ENCODE measurements around the gene ACACA.
A peak's percentile ranks its signal among the peaks of the same experiment; 100 is the strongest.
"Not testable (repeated sequence)": the region's sequence is repeated elsewhere in the genome, so short reads cannot be mapped to it uniquely, and the experiment has no call there.

Gene ACACA

DNA sequence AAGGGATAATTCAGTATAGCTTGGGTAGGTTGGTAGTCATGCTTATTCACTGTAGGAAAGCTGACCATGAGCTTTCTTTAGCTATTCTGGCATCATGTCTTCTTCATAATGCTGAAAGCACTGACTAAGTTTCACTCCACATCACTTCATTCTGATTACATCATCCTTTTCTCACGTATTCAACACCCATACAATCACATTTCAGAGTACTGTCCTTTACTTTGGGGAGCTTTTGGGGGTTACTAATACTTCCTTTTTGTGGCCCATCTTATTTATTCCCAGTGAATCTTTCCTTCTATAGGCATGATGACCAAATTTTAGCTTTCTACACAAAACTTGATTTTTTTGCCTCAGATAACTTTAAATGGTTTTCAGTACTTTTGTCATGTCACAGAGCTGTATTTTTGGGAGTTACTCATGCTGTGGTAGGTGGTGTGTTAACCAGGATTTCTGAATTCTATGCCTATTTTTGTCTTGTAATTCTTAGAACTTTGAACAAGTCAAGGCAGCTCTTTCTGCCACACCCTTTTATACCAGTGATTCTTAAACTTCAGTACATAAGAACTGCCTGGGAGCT lies 23.5 kb upstream of the ACACA start:
- Histone ChIP-seq H3K27me3 (no peaks in the 10 kb centered on the region), H3K4me3 (no peak overlapping the region), H4K20me1 (peaks cover 0 to 30% (median 0%) of the 10 kb centered on the region in 11 experiments; a peak in 5 of 22 replicates), H3K4me1 (peaks cover 0 to 15% (median 0%) of the 10 kb centered on the region in 10 experiments; a peak in 6 of 20 replicates), H3K27ac (peak overlapping the region in 3 of 11 experiments; percentile 2 to 10 (median 9); a peak in 3 of 22 replicates), H3K4me2 (peak overlapping the region in 1 of 11 experiments; percentile 0; a peak in 1 of 22 replicates), H3K9ac (0 out of 22 replicates have a peak overlapping the region, but pooled peaks of 1 of the 11 experiments have one; percentile 23), H3K9me3 (replicated peaks in 1 of 11) (no peaks in the 10 kb centered on the region), H3K36me3 (peaks cover 83 to 100% (median 94%) of the 10 kb centered on the region in 11 experiments)
- no peak for TF ChIP-seq Cebpa-rat (IDR thresholded peaks at IDR 0.05)

GRCh38 chr17:37429453-37429852 lies 22.8 kb upstream of the ACACA start:
- Histone ChIP-seq H3K36me3 (peaks cover 83 to 100% (median 95%) of the 10 kb centered on the region in 11 experiments), H3K9me3 (replicated peaks in 1 of 11) (no peaks in the 10 kb centered on the region), H3K4me2 (peak overlapping the region in 1 of 11 experiments; percentile 0; a peak in 2 of 22 replicates), H4K20me1 (peaks cover 0 to 30% (median 0%) of the 10 kb centered on the region in 11 experiments; a peak in 6 of 22 replicates), H3K27me3 (no peaks in the 10 kb centered on the region), H3K4me3 (no peak overlapping the region), H3K27ac (no peak overlapping the region), H3K4me1 (peaks cover 0 to 15% (median 0%) of the 10 kb centered on the region in 10 experiments; a peak in 6 of 20 replicates), H3K9ac (no peak overlapping the region)
- no peak for TF ChIP-seq Cebpa-rat (IDR thresholded peaks at IDR 0.05)

DNA sequence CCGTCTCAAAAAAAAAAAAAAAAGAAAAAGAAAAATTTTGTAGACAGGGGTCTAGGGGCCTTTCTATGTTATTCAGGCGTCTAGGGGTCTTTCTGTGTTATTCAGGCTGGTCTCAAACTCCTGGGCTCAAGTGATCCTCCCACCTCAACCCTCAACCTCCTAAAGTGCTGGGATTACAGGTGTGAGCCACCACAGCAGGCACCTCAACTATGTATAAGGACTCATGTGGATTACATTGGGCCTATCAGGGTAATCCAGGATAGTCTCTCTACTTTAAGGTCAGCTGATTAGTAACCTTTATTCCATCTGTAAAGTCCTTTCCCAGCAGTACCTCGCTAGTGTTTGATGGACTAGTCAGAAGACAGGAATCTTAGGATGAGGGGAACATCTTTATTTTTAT lies 22.4 kb upstream of the ACACA start:
- Histone ChIP-seq H3K27ac (no peak overlapping the region), H3K9me3 (replicated peaks in 1 of 11) (no peaks in the 10 kb centered on the region), H3K4me2 (peak overlapping the region in 1 of 11 experiments; percentile 0; a peak in 1 of 22 replicates)

DNA sequence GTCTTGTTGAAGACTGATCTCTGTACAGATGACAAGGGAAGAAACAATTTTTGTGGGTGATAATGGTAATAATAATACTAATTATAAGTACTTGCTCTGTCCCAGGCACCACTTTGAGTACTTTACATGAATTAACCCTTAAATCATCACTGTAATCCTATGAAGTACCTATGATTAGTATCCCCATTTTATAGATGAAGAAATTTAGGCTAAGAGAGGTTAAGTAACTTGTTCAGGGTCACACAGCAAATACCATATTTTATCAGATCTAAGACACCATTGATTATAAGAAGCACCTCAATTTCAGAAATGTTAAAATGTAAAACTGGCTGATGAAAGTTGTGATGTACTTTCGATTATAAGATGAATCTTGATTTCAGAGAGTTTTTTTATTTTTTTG lies 18.6 kb upstream of the ACACA start:
- Histone ChIP-seq H3K4me2 (no peak overlapping the region), H3K36me3 (peaks cover 87 to 100% (median 97%) of the 10 kb centered on the region in 11 experiments), H3K9me3 (replicated peaks in 1 of 11) (no peaks in the 10 kb centered on the region), H4K20me1 (peaks cover 0 to 36% (median 9%) of the 10 kb centered on the region in 11 experiments; a peak in 8 of 22 replicates), H3K4me3 (no peak overlapping the region), H3K27me3 (no peaks in the 10 kb centered on the region), H3K9ac (no peak overlapping the region), H3K27ac (no peak overlapping the region), H3K4me1 (peaks cover 0 to 13% (median 0%) of the 10 kb centered on the region in 10 experiments; a peak in 6 of 20 replicates)
- TF ChIP-seq Cebpa-rat (IDR thresholded peaks at IDR 0.05), result no peak

More for the DNA sequence above, 22.4 kb upstream of the ACACA start:
- Histone ChIP-seq H4K20me1 (peaks cover 0 to 30% (median 0%) of the 10 kb centered on the region in 11 experiments; a peak in 6 of 22 replicates), H3K36me3 (peaks cover 83 to 100% (median 95%) of the 10 kb centered on the region in 11 experiments), H3K9ac (no peak overlapping the region), H3K27me3 (no peaks in the 10 kb centered on the region), H3K4me1 (peaks cover 0 to 15% (median 0%) of the 10 kb centered on the region in 10 experiments; a peak in 6 of 20 replicates), H3K4me3 (no peak overlapping the region)
- no peak for TF ChIP-seq Cebpa-rat (IDR thresholded peaks at IDR 0.05)

DNA sequence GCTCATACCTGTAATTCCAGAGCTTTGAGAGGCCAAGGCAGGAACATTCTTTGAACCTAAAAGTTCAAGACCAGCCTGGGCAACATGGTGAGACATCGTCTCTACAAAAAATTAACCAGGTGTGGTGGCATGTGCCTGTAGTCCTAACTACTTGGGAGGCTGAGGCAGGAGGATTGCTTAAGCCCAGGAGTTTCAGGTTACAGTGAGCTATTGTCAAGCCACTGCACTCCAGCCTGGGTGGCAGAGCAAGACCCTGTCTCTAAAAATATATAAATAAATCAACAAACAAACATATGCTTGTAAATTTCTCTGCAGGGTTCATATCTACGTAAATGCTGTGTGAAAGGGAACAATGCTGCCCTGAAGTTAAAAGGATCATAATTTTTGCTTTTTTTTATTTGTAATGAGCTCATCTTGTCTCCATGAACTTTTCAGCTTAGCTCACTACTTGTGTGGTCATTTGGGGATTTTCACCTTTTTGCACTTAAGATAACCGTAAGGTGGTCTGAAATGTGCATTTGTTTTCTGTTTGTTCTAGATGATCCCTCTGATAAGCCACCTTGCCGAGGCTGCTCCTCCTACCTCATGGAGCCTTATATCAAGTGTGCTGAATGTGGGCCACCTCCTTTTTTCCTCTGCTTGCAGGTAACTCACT lies 16.5 kb upstream of the ACACA start:
- no peaks in the 10 kb centered on the region for H3K9me3 ChIP-seq (replicated peaks in 1 of 11)
- peaks cover 86 to 100% (median 97%) of the 10 kb centered on the region in 11 experiments for H3K36me3 ChIP-seq
- no peaks in the 10 kb centered on the region for H3K27me3 ChIP-seq
- no peak for TF ChIP-seq Cebpa-rat (IDR thresholded peaks at IDR 0.05)
- no peak overlapping the region for H3K27ac ChIP-seq
- no peak overlapping the region for H3K9ac ChIP-seq
- H3K4me1 ChIP-seq, result no peaks in the 10 kb centered on the region
- peaks cover 0 to 37% (median 9%) of the 10 kb centered on the region in 11 experiments; a peak in 8 of 22 replicates for H4K20me1 ChIP-seq
- no peak overlapping the region for H3K4me2 ChIP-seq
- no peak overlapping the region for H3K4me3 ChIP-seq

GRCh38 chr17:37417852-37418251 lies 11.2 kb upstream of the ACACA start:
- H3K4me3 ChIP-seq, result no peak overlapping the region

DNA sequence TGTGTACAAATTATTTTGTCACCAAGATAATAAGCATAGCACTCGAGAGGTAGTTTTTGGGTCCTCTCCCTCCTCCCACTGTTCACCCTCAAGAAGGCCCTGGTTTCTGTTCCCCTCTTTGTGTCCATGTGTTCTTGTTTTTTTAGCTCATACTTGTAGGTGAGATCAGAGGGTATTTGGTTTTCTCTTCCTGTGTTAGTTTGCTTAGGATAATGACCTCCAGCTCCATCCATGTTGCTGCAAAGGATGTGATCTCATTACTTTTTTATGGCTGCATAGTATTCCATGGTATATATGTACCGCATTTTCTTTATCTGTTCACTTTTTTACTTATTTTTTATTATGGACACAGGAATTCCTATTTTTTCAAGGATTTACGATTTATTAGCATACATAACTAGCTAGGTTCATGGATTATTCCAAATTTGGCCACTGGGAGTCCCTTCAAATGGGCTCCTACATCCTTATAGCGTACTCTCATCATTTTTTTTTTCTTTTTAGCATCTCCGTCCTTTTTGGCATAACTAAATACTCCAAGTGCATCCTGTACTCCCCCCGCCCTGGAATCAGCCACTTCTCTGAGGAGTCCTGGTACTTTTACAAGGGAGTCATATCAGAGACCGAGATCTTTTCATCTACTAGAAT lies 7.4 kb upstream of the ACACA start:
- H3K27ac ChIP-seq, result no peak overlapping the region
- peaks cover 0 to 10% (median 4%) of the 10 kb centered on the region in 11 experiments; a peak in 6 of 22 replicates for H4K20me1 ChIP-seq
- no peak overlapping the region for H3K4me2 ChIP-seq
- peaks cover 0 to 2% (median 0%) of the 10 kb centered on the region in 10 experiments; a peak in 2 of 20 replicates for H3K4me1 ChIP-seq
- peaks cover 77 to 100% (median 91%) of the 10 kb centered on the region in 11 experiments for H3K36me3 ChIP-seq
- no peak overlapping the region for H3K4me3 ChIP-seq
- no peaks in the 10 kb centered on the region for H3K27me3 ChIP-seq
- H3K9me3 ChIP-seq (replicated peaks in 1 of 11), result no peaks in the 10 kb centered on the region
- H3K9ac ChIP-seq, result no peak overlapping the region
- TF ChIP-seq Cebpa-rat (IDR thresholded peaks at IDR 0.05), result no peak

More at GRCh38 chr17:37417852-37418251, 11.2 kb upstream of the ACACA start:
- TF ChIP-seq Cebpa-rat (IDR thresholded peaks at IDR 0.05), result no peak
- Histone ChIP-seq H3K4me1 (no peaks in the 10 kb centered on the region), H3K9me3 (replicated peaks in 1 of 11) (no peaks in the 10 kb centered on the region), H3K27me3 (no peaks in the 10 kb centered on the region), H3K9ac (no peak overlapping the region), H4K20me1 (peaks cover 0 to 32% (median 10%) of the 10 kb centered on the region in 11 experiments; a peak in 9 of 22 replicates), H3K27ac (no peak overlapping the region), H3K4me2 (no peak overlapping the region), H3K36me3 (peaks cover 79 to 100% (median 97%) of the 10 kb centered on the region in 11 experiments)

DNA sequence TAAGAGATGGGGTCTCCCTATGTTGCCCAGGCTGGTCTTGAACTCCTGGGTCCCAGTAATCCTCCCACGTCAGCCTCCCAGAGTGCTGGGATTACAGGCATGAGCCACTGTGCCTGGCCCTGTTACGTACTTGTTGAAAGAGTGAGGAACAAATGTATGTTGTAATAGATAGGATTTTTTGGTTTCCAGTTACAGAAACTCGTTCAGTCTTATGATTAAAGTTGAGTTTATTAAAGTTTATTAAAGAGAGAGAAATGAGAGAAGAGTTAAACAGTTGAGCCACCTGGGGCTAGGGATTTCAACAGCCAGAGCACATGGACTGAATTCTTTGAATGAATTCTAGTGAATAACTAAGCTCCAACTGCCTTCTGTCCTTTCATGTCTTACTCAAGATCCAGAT lies 3.7 kb upstream of the ACACA start:
- no peak for TF ChIP-seq Cebpa-rat (IDR thresholded peaks at IDR 0.05)
- H3K9ac ChIP-seq, result no peak overlapping the region
- H3K4me2 ChIP-seq, result no peak overlapping the region
- no peak overlapping the region for H3K4me3 ChIP-seq
- H3K27ac ChIP-seq, result no peak overlapping the region
- H3K27me3 ChIP-seq, result no peaks in the 10 kb centered on the region
- peaks cover 16 to 25% (median 18%) of the 10 kb centered on the region in 10 experiments for H3K4me1 ChIP-seq
- peaks cover 46 to 71% (median 57%) of the 10 kb centered on the region in 11 experiments for H3K36me3 ChIP-seq
- H3K9me3 ChIP-seq (replicated peaks in 1 of 11), result no peaks in the 10 kb centered on the region
- peaks cover 0 to 10% (median 0%) of the 10 kb centered on the region in 11 experiments; a peak in 3 of 22 replicates for H4K20me1 ChIP-seq

DNA sequence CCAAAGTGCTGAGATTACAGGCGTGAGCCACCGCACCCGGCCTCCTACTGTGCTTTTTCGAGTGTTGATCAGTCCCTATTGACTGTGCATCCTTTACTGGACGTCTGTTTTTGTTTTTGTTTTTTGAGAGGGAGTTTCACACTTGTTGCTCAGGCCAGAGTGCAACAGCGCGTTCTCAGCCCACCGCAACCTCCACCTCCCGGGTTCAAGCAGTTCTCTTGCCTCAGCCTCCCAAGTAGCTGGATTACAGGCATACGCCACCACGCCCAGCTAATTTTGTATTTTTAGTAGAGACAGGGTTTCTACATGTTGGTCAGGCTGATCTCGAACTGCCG lies 1.5 kb upstream of the ACACA start:
- Histone ChIP-seq H3K36me3 (peaks cover 26 to 55% (median 35%) of the 10 kb centered on the region in 11 experiments), H3K4me3 (peak overlapping the region; percentile 71 to 94 (median 83); a peak in 18 of 20 replicates), H3K4me2 (peak overlapping the region; percentile 73 to 90 (median 83)), H3K4me1 (peaks cover 24 to 45% (median 35%) of the 10 kb centered on the region in 10 experiments), H3K9ac (peak overlapping the region; percentile 84 to 97 (median 92); a peak in 16 of 22 replicates), H3K27ac (peak overlapping the region; percentile 81 to 95 (median 90); a peak in 15 of 22 replicates)
- not testable (repeated sequence) for H3K27me3 ChIP-seq; H4K20me1 ChIP-seq; H3K9me3 ChIP-seq (replicated peaks in 1 of 11)
